NCI-H510A (cell line): ENCODE results near the gene LPIN2.
"Not testable (repeated sequence)": the region's sequence is repeated elsewhere in the genome, so short reads cannot be mapped to it uniquely, and the experiment has no call there.

Source experiments
- DNase-seq: peaks from one replicate; lab custom pipeline; 2025; lab: John Stamatoyannopoulos, UW

LPIN2 gene

DNA sequence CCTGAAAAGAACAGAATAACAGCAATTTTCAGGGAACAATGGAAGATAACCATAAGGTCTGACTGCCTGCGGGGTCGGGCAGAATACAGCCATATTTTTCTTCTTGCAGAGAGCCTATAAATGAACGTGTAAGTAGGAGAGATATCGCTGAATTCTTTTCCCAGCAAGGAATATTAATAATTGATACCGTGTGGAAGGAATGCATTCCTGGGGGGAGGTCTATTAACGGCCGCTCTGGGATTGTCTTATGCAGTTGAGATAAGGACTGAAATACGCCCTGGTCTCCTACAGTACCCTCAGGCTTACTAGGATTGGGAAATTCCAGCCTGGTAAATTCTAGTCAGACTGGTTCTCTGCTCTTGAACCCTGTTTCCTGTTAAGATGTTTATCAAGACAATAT is 9.2 kb downstream of the LPIN2 start:
- not testable (repeated sequence) for DNase-seq

- no peak for DNase-seq
Observed at GRCh38 chr18:3002732-3003131, 10.2 kb downstream of the LPIN2 start.

DNA sequence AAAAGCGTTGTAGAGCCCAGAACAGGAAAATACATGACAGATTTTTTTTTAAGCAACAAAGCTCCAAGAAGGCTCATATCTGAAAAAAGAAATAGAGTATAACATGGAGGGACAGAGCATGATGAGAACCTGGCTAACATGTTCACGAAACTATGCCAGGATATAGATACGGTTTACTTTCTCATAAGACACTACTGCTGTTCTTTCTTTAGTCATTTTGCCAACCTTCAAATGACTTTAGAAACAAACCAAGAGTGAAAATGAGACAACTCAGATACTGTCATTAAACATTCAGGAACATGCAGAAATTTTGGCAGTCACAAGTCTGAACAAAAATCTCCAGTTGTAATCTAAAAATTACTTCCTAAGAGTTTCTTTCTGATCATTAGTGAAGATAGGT is 14.3 kb downstream of the LPIN2 start:
- no peak for DNase-seq

GRCh38 chr18:2997846-2998564 is 14.9 kb downstream of the LPIN2 start:
- no peak for DNase-seq

- DNase-seq = no peak
Observed at GRCh38 chr18:2997429-2997828, 15.5 kb downstream of the LPIN2 start.

DNA sequence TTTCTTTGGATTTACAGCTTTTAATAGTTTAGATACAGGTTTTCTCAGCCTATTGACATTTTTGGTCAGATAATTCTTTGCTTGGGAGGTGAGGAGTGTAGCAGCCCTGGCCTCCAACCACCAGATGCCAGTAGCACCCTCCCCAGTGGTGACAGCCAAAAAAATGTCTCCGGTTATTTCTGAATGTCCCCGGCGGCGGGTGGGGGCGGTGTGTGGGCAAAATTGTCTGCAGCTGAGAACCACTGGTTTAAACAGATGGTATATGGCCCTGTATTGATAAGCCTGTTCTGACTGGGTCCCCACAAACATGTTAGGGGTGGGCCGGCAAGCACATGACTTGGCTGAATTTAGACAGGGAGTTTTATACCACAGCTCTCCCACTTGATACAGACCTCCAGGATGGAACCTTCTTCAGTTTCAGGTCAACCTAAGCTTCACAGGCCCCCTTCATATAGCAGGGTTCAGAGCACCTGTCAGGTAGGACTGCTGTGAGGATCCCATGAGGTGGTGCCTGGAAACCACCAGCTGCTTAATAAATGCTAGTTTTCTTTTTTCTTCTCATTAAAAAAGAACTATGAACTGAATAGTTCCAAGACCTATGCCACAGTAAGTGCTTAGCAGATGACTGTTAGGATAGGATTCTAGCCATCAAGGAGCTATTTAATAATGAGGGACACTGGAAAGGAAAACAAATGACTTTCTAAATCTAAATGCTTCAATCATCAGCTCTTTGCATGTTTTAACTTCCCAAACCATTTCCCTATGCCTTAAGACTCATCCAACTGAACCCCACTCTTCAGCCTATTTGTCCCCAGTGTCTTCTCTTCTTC is 18.1 kb downstream of the LPIN2 start:
- DNase-seq = no peak

DNA sequence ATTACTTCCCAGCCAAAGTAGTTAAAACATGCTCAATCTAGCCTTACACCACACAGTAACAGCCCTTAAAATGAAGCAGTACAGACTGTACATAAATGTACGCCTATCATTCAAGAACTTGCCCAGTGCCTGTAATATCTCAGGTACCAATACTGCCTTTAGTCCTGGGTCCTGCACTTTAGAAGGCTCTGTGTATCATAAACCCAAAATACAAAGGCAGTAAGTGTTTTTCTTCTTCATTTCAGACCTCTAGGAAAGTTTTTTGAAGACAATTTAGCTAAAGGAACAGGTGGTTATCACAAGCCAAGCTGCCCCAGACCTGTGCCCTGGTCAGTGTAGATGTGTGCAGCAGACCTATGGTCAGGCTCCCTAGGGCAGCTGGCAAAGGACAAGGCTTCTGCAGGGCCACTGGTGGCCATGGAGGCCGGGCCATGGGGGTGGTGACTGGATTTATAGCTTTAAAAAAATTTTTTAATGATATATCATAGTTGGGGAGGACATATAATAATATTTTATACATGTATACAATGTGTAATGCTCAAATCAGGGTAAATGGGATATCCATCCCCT is 18.8 kb downstream of the LPIN2 start:
- no peak for DNase-seq

- no peak for DNase-seq
Observed at GRCh38 chr18:2992995-2993877, 19.7 kb downstream of the LPIN2 start.

- no peak for DNase-seq
Observed at GRCh38 chr18:2990956-2991640, 21.8 kb downstream of the LPIN2 start.

DNA sequence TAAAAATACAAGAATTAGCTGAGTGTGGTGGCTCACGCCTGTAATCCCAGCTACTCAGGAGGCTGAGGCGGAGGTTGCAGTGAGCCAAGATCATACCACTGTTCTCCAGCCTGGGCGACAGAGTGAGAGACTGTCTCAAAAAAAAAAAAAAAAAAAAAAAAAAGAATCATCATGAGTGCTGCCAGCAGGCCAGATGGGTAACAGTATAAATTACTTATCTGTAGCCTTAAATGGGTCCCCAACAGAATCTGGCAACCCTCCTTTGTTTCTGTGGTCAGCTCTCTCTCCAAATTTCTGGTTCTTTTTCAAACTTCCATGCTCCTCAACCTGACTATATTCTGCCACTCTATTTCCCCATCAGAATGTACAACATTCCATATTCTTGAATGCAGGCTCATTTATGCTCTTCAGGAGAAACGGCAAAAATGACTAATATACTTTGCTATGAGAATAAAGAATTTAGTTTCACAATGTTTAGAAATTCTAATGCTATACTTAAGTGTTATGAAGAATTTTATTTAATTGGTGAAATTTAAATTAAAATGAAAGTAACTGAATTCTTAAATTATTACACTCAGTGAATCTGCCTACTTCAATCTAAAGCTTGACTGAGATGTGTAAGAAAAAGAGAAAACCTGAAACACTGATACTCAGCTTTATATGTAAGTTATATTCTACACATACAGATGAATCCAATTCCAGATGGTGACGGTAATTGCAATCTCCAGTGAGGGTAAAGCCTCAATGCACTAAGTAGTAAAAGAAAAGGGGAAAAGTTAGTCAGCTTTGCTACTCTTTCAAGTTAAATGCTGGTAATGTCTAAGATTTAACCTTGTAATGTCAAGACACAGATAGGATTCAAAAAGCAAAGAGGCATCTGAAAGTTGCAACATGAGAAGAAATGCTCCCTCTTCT is 24.8 kb downstream of the LPIN2 start:
- no peak for DNase-seq

DNA sequence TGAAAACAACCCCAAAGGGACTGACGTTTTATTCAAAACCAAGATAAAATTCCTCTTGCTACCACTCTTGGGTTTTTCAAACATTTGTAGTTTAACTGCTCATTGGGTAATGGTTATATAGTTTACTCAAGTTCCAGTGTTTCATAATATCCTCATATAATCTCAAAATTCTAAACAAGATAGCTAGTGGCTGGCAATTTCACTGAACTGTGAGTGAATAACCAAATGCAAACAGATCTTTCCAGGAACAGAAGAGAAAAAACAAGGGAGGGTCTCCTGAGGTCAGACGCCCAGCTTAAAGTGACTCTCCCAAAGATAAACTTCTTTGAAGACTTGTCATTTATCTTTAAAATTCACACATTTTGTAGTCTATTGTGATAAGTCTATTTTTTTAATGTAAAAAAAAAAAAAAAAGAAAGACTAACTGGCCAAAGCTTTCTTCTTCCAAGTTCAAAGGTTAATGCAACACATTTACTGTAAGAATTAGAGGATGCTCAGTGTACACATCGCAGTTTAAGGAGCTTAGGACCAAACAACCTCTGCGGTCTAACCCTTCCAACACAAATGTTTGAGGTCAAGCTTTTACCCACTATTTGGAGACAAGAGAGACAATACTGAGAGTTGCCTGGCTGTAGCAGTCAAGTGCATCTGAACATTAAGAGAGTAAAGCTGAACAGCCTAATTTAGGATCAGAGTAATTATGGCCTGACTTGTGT is 26.6 kb downstream of the LPIN2 start:
- no peak for DNase-seq

DNA sequence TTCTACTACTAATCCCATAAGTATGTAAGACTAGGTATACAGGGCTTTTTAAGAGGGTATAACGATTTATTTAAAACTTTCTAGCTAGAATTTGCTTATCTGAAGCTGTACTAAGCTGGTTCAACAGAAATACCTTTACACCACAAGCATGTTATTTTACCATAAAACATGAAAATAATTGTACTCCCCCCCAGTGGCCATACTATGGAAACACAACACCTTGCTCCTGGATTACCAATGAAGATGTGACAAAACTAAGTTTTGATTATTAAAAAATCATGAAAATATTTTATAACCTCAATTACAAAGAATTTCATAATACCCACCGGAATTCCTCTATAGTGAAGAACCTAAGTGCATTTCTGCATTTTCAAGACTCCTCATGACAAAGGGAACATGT is 27.3 kb downstream of the LPIN2 start:
- DNase-seq = no peak

DNA sequence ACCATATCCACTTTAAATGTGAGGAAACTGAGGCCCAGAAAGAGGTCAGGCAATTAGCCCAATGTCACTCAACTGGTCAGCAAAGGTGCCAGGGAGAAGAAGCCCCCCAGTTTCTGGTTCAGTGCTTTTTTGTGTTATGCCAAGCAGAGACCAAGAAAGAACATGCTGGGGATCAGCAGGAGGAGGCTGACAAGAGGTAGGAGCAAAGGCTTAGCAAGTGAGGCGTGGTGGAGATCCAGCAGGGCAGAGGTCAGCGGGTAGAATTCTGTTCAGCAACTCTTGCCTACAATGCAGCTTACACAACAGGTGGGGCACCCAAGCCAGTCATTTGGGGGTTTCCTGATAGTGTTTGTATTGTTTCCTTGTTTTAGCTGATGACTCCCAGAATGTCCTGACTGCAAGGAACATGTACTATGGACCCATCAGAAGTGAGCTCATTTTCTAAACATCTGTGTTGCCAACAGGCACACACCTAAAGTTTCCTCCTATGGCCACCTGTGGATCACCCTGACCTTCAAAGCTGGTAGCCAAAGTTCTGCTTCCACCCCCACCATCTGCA is 28.2 kb downstream of the LPIN2 start:
- no peak for DNase-seq

DNA sequence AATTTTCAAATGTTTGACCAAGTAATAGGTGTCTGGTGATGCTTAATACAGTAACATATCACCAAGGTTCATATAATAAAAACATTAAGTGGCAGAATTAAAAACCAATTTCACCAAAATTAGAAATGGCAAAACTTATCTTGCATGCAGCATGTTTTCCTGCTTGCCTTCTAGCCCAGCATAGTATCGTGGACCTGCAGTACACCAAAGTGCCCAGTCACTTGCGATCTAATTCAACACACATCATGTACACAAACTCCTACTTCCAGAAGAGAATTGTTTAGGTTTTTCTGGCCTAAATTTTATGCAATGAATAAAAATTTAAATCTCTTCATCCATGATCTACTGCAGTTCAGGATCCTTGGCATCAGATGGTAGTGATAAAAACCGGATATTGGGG is 28.9 kb downstream of the LPIN2 start:
- no peak for DNase-seq

DNA sequence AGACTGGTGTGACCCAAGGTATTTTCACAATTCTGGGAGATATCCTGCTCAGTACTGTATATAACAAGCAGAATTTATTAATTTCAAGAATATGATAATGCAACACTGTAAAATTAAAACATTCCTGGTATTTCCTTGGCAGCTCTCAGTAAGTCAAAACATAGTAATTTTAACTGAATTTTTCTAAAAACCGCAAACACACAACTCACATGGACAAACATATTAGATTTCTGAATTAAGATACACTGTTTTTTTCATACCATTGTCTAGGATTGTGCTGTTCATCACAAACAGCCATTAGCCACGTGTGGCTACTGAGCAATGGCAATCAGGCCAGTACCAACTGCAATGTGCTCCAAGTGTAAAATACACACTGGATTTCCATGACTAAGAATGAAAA is 29.6 kb downstream of the LPIN2 start:
- no peak for DNase-seq

DNA sequence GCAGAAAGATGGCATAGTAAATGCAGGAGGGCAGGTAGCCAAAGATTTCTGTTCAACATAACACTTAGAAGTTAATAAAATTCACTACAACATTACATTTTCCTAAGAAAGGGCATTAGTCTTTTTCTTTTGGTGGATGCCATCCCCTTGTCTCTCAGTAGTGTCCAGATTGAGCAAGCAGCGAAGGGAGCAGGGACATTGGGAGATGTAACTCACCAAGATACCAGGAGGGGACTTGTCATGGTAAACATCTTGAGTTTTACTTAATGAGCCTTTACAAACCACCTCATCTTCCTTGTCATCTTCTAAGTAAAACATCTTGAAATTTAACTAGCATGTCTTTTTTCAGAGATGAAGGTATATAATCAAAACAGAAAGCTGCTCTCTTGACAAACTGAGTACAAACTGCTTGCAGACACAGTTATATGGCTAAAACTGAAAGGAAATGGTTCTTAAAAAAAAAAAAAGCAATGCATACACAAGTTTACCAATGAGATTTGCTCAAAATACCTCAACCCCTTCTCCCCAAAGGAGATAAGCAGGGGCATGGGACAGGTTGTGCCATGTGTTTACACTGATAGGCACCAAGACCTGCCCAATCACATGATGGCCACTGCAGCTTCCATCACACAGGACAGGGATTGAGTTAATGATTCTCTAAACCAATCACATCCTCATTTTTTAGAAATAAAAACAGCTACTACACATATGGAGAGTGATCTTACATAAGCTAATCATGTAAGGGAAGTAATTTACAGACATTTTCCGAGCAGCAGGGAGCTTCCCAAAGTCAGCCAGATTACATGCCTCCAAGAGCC is 30.3 kb downstream of the LPIN2 start:
- DNase-seq = no peak

DNA sequence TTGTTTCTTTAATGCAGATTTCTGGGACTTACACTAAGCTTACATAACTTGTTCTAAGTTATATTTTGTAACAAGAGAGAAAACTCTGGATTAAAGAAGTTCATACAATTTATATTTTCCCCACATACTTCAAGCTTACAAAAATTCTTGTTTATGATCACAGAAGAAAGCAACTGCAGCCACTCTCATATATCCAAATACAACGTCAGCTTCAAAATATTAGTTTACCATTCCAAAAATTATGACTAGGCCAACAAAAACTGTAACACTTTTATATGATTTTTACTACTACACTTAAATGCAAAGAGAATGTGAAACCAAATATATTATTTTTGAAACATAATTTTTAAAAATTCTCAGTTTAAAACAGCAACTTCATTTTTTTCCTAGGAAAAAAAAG is 30.9 kb downstream of the LPIN2 start:
- no peak for DNase-seq

DNA sequence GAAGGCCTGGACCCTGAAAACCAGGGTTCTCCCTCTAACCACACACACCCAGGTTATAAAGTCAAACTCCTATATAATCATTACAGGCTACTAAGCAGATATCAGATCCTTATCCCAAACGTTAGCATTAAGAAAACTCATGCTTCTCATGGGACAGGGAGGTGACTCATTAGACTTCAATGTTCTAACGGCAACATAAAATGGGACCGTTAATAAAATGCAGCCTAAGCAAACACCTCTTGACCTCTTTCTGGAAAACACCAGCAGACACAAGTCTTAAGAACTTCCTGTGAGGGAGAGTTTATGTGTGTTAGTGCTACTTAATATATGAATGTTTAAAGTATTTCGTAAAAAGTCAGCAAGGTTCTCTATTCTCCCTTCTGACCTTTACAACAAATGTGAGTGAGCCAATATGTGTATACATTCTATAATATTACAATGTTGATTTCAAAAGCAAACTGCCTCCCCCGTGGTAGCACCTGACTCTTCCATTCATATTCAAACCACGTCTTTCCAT is 31.7 kb downstream of the LPIN2 start:
- no peak for DNase-seq
